Limb (tissue), 2 donors: ENCODE measurements around the gene BTBD10.

ENCODE experiments used
- DNase-seq, 2 donors: peaks; one replicate each; pipeline ENCODE4 v3.0.0-alpha.2; 2016; ENCODE audit errors: extremely low spot score in 2 of 2

BTBD10 gene

DNA sequence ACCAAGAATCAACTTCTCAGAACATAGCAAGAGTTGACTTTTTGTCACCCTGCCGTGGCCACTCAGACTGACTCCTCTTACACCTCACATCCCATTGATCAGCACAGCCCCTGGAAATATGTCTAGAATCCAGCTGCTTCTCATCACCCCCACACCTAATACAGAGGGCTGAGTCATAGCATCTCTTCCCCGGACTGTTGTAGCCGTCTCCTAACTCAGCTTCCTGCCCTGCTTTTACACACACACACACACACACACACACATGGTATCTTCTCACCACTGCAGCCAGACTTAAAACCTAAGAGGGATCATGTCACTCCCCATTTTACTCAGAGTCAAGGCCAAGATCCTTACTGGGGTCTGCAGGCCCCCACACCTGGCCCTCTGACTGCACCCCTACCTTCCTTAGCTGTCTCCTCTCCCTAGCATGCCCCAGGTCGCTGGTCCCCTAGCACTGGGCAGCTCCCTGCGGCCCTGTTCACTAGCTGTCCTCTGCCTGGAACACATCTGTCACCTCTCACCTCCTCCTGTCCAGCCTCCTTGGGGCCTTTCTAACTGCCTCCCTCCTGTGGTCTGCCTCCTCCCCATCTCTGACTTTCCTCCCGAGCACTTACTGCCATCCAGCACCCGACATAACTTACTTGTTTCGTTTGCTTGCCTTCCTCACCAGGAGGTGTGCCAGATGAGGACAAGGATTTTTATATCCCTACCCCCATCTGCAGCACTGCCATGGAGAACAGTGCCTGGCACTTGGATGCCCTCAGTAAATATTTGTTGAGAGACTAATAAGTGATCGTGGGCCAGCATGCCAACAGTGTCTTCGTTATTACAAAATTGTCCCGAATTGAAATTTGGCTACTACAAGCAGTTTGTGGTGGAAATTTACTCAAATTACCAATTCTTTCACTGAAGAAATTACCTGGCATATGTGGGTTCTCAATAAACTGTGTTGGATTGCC is 123.5 kb downstream of the BTBD10 start:
- no peak for DNase-seq

DNA sequence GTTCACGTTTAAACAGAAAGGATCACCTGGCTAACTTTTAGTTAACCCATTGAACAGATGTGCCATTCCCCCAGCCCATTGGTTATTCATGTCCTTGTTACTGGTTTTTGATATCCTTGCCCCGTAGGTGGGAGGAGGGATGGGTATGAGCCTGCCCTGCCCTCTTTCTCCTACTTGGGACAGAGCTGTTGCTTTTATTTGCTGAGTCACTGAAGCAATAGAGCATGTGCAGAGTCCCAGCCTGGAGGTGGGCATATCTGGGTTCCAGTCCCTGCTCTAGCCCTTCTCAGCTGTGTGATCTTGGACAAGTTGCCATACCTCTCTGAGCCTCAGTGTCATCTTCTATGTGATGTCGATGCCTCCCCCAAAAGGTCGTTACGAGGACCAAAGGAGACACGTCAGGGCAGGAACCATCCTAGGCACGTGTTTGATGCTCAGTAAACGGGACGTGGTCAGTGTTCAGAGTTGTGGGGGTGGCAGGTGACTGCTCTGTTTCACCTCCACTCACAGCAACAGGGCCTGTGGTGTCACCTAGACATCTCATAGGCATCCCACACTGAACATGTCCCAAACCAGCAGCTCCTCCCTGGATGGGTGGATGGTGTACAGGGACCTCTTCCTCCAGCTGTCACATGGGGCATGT is 124.5 kb downstream of the BTBD10 start:
- DNase-seq = no peak

DNA sequence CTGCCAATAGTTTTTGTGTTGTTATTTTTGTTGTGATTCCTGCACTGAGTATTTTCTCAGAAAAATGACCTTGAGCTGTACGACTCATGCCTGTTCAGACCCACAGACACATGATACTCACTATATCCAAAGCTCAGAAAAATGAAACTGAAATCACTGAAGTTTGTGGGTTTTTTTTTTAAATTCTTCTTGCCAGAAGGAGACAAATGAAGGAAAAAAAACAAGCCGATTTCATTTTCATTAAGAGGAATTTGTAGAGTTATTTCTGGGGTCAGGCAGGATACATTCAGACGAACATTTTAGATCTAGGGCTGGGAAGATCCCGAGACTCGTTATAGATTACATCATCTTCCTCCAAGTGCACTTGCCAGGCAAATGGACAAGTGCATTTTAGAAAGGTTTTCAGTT is 125.0 kb downstream of the BTBD10 start:
- DNase-seq = no peak
